Measurements from ENCODE around the gene ADAMTS9.

ADAMTS9 gene

DNA sequence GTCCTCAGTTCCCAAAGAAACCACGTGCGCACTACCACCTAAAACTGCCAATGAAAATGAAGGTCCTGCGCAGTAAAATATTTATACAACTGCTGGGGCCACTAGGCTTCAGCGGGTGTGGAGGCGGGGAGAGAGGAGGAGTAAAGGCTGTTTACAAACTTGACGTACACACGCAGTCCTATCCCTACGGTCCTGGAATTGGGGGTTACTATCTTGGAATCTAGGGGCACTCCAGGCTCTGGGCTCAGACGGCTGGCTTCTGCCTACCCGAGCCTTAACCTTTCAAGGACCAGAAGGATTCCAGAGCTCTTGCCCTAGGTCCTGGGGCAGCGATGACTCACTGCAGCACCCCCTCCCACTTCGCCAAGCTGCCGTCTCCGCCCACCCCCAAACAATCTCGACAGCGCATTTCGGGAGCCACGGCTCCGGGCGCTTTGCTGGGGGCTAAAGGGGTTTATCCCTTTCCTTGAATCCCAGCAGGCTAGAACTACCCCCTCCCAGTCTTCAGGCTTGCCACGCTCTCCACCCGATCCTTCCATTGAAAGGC, 3.0 kb downstream of the ADAMTS9 start:
- Histone ChIP-seq H3K4me3 (ENCODE audit: low read depth, low read length) (peak overlapping the region; percentile 87), H3K9ac (ENCODE audit: low read depth, low read length) (no peak overlapping the region), H3K4me1 (ENCODE audit: control insufficient read depth, insufficient read depth, low read length) (peaks cover 31% of the 10 kb centered on the region), H3K27me3 (ENCODE audit: control insufficient read depth, insufficient read depth, low read length) (peaks cover 81% of the 10 kb centered on the region), H3K36me3 (ENCODE audit: control insufficient read depth, insufficient read depth, low read length) (no peaks in the 10 kb centered on the region), H3K9me3 (ENCODE audit: control insufficient read depth, insufficient read depth, low read length) (no peaks in the 10 kb centered on the region)

GRCh38 chr3:64681827-64682226, 6.0 kb downstream of the ADAMTS9 start:
- Histone ChIP-seq H3K36me3 (ENCODE audit: control insufficient read depth, insufficient read depth, low read length) (no peaks in the 10 kb centered on the region), H3K4me1 (ENCODE audit: control insufficient read depth, insufficient read depth, low read length) (peaks cover 42% of the 10 kb centered on the region), H3K4me3 (ENCODE audit: low read depth, low read length) (no peak overlapping the region), H3K9me3 (ENCODE audit: control insufficient read depth, insufficient read depth, low read length) (no peaks in the 10 kb centered on the region), H3K9ac (ENCODE audit: low read depth, low read length) (no peak overlapping the region), H3K27me3 (ENCODE audit: control insufficient read depth, insufficient read depth, low read length) (peaks cover 77% of the 10 kb centered on the region)

GRCh38 chr3:64681015-64681414, 6.8 kb downstream of the ADAMTS9 start:
- Histone ChIP-seq H3K4me1 (ENCODE audit: control insufficient read depth, insufficient read depth, low read length) (peaks cover 40% of the 10 kb centered on the region), H3K9me3 (ENCODE audit: control insufficient read depth, insufficient read depth, low read length) (no peaks in the 10 kb centered on the region), H3K27me3 (ENCODE audit: control insufficient read depth, insufficient read depth, low read length) (peaks cover 70% of the 10 kb centered on the region), H3K9ac (ENCODE audit: low read depth, low read length) (no peak overlapping the region), H3K4me3 (ENCODE audit: low read depth, low read length) (no peak overlapping the region), H3K36me3 (ENCODE audit: control insufficient read depth, insufficient read depth, low read length) (no peaks in the 10 kb centered on the region)

DNA sequence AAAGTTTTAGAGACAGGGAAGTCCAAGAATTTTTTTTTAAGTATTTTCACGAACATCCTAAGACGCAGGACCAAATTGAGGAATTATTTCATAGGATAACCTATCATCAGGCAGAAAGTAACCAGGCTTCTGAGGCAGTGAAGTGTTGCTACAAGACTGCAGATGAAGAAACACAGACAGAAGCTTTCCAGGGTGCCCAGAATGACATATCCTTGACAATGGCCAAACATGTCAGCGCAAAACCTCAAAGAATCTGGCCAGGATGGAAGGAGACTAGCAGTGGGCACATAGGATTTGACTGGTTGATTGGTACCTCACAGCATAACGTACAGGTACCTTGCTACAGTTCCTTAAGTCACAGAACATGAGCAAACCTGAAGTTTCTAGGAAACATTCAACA, 7.5 kb downstream of the ADAMTS9 start:
- peaks cover 67% of the 10 kb centered on the region for H3K27me3 ChIP-seq (ENCODE audit: control insufficient read depth, insufficient read depth, low read length)
- peaks cover 40% of the 10 kb centered on the region for H3K4me1 ChIP-seq (ENCODE audit: control insufficient read depth, insufficient read depth, low read length)

DNA sequence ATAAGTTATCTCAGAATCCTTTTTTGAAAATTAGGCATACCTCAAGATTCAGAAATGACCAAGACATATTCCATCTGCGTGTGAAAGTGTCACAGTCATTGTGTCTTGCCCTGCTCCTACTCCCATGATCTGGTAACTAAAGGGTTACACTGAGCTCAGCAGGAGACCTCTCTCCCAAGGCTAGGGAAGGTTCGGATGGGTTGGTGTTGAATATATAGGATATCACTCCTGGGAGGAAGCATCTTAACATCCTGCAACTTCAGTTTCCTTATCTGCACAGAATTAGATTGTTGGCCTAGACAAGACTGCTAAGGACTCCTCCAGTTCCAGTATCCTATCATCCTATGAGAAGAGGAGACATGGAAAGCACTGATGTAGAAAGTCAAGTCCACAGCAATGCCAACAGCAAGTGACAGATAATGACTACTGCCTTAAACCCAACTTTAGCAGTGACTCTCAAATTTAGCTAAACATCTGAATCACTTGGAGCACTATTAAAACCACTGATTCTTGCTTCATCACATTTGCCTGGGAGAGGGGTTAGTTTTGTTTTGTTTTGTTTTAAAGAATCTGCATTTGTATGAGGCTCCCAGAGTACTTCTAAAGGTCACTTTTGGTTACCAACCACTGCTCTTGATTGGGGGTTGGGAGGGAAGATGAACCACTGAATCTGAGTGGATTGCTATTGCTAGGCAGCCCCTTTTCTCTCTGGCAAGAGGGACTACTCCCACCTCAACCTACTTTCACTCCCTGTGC, 9.7 kb downstream of the ADAMTS9 start:
- Histone ChIP-seq H3K4me1 (ENCODE audit: control insufficient read depth, insufficient read depth, low read length) (peaks cover 32% of the 10 kb centered on the region), H3K4me3 (ENCODE audit: low read depth, low read length) (peak overlapping the region; percentile 47), H3K9ac (ENCODE audit: low read depth, low read length) (no peak overlapping the region), H3K9me3 (ENCODE audit: control insufficient read depth, insufficient read depth, low read length) (no peaks in the 10 kb centered on the region), H3K27me3 (ENCODE audit: control insufficient read depth, insufficient read depth, low read length) (peaks cover 45% of the 10 kb centered on the region), H3K36me3 (ENCODE audit: control insufficient read depth, insufficient read depth, low read length) (no peaks in the 10 kb centered on the region)

More for the DNA sequence above, 7.5 kb downstream of the ADAMTS9 start:
- Histone ChIP-seq H3K9ac (ENCODE audit: low read depth, low read length) (no peak overlapping the region), H3K36me3 (ENCODE audit: control insufficient read depth, insufficient read depth, low read length) (no peaks in the 10 kb centered on the region), H3K4me3 (ENCODE audit: low read depth, low read length) (no peak overlapping the region), H3K9me3 (ENCODE audit: control insufficient read depth, insufficient read depth, low read length) (no peaks in the 10 kb centered on the region)

GRCh38 chr3:64676831-64677230, 11.0 kb downstream of the ADAMTS9 start:
- Histone ChIP-seq H3K4me3 (ENCODE audit: low read depth, low read length) (no peak overlapping the region), H3K9ac (ENCODE audit: low read depth, low read length) (no peak overlapping the region), H3K27me3 (ENCODE audit: control insufficient read depth, insufficient read depth, low read length) (peaks cover 34% of the 10 kb centered on the region), H3K4me1 (ENCODE audit: control insufficient read depth, insufficient read depth, low read length) (peaks cover 25% of the 10 kb centered on the region), H3K36me3 (ENCODE audit: control insufficient read depth, insufficient read depth, low read length) (no peaks in the 10 kb centered on the region), H3K9me3 (ENCODE audit: control insufficient read depth, insufficient read depth, low read length) (no peaks in the 10 kb centered on the region)

DNA sequence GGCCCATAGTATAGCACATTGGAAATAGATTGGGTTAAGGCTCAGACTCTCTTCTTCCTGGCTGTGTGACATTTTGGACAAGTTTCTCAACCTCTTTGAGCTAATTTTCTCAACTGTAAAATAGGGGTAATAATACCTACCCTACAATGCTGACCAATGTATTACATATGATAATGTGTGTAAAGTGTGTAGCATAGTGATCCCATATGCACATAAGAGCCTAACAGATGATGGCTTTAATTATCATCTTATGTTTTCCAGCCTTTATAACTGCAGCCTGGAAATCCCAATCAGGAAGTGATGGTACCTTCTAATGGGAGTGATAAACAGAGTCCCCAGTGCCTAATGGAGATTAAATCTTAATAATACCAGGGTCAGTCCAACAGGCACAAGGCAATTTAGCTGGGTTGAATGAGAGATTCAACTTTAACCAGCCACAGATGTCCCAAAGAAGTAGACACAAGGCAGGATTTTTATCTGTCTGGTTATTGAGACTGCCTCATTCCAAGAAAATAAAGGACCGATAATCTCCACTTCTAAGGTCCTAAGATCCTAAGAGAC, 12.0 kb downstream of the ADAMTS9 start:
- no peaks in the 10 kb centered on the region for H3K9me3 ChIP-seq (ENCODE audit: control insufficient read depth, insufficient read depth, low read length)
- peaks cover 28% of the 10 kb centered on the region for H3K27me3 ChIP-seq (ENCODE audit: control insufficient read depth, insufficient read depth, low read length)
- no peak overlapping the region for H3K4me3 ChIP-seq (ENCODE audit: low read depth, low read length)
- H3K36me3 ChIP-seq (ENCODE audit: control insufficient read depth, insufficient read depth, low read length), result no peaks in the 10 kb centered on the region
- peaks cover 23% of the 10 kb centered on the region for H3K4me1 ChIP-seq (ENCODE audit: control insufficient read depth, insufficient read depth, low read length)
- H3K9ac ChIP-seq (ENCODE audit: low read depth, low read length), result no peak overlapping the region

DNA sequence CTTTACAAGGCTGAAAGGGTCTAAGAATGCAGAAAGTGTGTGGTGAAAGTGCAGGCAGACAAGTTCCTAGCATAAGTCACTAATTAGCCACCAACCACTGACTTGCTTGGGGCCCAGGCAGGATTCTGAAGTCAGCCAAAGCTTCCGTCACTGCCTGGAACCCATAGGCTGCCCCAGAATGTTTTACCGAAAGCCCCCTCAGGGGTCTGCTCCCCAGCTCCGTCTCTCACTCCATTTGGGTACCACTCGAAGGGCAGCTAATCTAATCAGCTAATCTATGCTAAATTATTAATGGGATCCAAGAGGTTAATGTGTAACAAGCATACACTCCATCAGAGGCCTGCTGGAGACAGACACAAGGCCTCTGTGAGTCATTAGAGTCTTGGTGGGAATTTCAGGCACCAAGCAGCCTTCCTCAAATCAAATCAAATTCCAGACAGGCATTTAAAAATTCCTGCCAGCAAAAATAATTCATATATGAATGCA, 13.2 kb downstream of the ADAMTS9 start:
- Histone ChIP-seq H3K4me1 (ENCODE audit: control insufficient read depth, insufficient read depth, low read length) (peaks cover 15% of the 10 kb centered on the region), H3K9ac (ENCODE audit: low read depth, low read length) (no peak overlapping the region), H3K27me3 (ENCODE audit: control insufficient read depth, insufficient read depth, low read length) (peaks cover 17% of the 10 kb centered on the region), H3K4me3 (ENCODE audit: low read depth, low read length) (no peak overlapping the region), H3K9me3 (ENCODE audit: control insufficient read depth, insufficient read depth, low read length) (no peaks in the 10 kb centered on the region), H3K36me3 (ENCODE audit: control insufficient read depth, insufficient read depth, low read length) (no peaks in the 10 kb centered on the region)

- Histone ChIP-seq H3K4me3 (ENCODE audit: low read depth, low read length) (no peak overlapping the region), H3K36me3 (ENCODE audit: control insufficient read depth, insufficient read depth, low read length) (no peaks in the 10 kb centered on the region), H3K4me1 (ENCODE audit: control insufficient read depth, insufficient read depth, low read length) (peaks cover 10% of the 10 kb centered on the region), H3K9ac (ENCODE audit: low read depth, low read length) (no peak overlapping the region), H3K9me3 (ENCODE audit: control insufficient read depth, insufficient read depth, low read length) (no peaks in the 10 kb centered on the region), H3K27me3 (ENCODE audit: control insufficient read depth, insufficient read depth, low read length) (peaks cover 6% of the 10 kb centered on the region)
Observed at GRCh38 chr3:64673159-64673715, 14.6 kb downstream of the ADAMTS9 start.

GRCh38 chr3:64668582-64669510, 19.0 kb downstream of the ADAMTS9 start:
- Histone ChIP-seq H3K9ac (ENCODE audit: low read depth, low read length) (no peak overlapping the region), H3K9me3 (ENCODE audit: control insufficient read depth, insufficient read depth, low read length) (no peaks in the 10 kb centered on the region), H3K27me3 (ENCODE audit: control insufficient read depth, insufficient read depth, low read length) (no peaks in the 10 kb centered on the region), H3K4me1 (ENCODE audit: control insufficient read depth, insufficient read depth, low read length) (peaks cover 2% of the 10 kb centered on the region), H3K36me3 (ENCODE audit: control insufficient read depth, insufficient read depth, low read length) (no peaks in the 10 kb centered on the region), H3K4me3 (ENCODE audit: low read depth, low read length) (no peak overlapping the region)

DNA sequence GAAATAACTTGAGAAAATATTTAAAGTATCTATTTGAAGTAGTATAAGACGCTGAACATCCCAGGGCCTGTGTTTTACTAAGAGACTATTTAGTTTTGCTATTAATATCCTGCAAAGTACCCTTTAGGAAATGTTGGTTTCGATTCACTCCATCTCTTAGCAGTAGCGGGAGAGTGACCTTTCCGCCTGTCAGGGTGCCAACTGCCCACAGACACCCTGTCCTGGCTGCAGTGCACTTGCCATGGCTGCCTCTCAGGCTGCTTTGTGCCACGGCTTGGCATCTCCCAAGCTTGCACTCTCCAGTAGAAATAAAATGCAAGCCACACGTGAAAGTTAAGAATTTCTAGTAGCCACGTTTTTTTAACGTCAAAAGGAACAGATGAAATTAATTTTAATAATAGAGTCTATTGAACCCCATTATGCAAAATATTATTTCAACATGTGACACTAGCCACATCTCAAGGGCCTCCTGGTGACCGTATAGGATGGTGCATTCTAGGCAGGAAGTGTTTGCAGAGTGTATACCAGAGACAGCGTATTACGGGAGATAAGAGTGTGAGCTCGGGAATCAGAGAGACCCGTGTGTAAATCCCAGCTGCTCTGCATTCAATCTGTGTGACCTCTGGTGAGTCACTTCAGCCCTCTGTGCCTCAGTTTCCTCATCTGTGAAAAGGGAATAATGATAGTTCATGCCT, 19.8 kb downstream of the ADAMTS9 start:
- Histone ChIP-seq H3K9ac (ENCODE audit: low read depth, low read length) (no peak overlapping the region), H3K27me3 (ENCODE audit: control insufficient read depth, insufficient read depth, low read length) (no peaks in the 10 kb centered on the region), H3K4me3 (ENCODE audit: low read depth, low read length) (no peak overlapping the region), H3K36me3 (ENCODE audit: control insufficient read depth, insufficient read depth, low read length) (no peaks in the 10 kb centered on the region), H3K9me3 (ENCODE audit: control insufficient read depth, insufficient read depth, low read length) (no peaks in the 10 kb centered on the region), H3K4me1 (ENCODE audit: control insufficient read depth, insufficient read depth, low read length) (peaks cover 2% of the 10 kb centered on the region)
